SK-N-SH treated with all-trans-retinoic acid at 6 μM for 48 hours (cell line): ENCODE results near the gene ST6GALNAC2.

Experiments
- ATAC-seq: fragments of 200-7000 bp; cut with Tn5 transposase; 3 replicates; pipeline ENCODE4 v1.9.1; 2020; ENCODE audit warnings: mild to moderate bottlenecking, moderate library complexity
- ARNTL ChIP-seq: fragments of 450-650 bp; formaldehyde crosslinking; IDR thresholded peaks from 2 replicates; pipeline ENCODE4 v1.5.0; 2020; ENCODE audit warnings: low read depth, mild to moderate bottlenecking, moderate library complexity, borderline replicate concordance
- BACH2 ChIP-seq: fragments of 250-450 bp; sonication (Bioruptor Pico); IDR thresholded peaks from 2 replicates; pipeline ENCODE4 v1.9.0; 2021; ENCODE audit warnings: mild to moderate bottlenecking, borderline replicate concordance
- CREB5 ChIP-seq: fragments of 250-450 bp; sonication (Bioruptor Pico); IDR thresholded peaks from 2 replicates; pipeline ENCODE4 v1.5.1; 2020; ENCODE audit warnings: low read depth, mild to moderate bottlenecking, moderate library complexity
- CSDC2 ChIP-seq: fragments of 250-450 bp; sonication (Bioruptor Pico); IDR thresholded peaks from 2 replicates; pipeline ENCODE4 v1.5.0; 2020; ENCODE audit warnings: mild to moderate bottlenecking, moderate library complexity
- CSRNP3 ChIP-seq: fragments of 250-450 bp; sonication (Bioruptor Pico); IDR thresholded peaks from 2 replicates; pipeline ENCODE4 v1.5.1; 2021; ENCODE audit warnings: mild to moderate bottlenecking, moderate library complexity
- ESRRG ChIP-seq: fragments of 250-450 bp; sonication (Bioruptor Pico); IDR thresholded peaks from 2 replicates; pipeline ENCODE4 v1.6.1; 2021; ENCODE audit warnings: mild to moderate bottlenecking
- ISL1 ChIP-seq: fragments of 250-450 bp; sonication (Bioruptor Pico); IDR thresholded peaks from 2 replicates; pipeline ENCODE4 v2.1.2; 2022; ENCODE audit warnings: mild to moderate bottlenecking, moderate library complexity
- OSR1 ChIP-seq: fragments of 250-450 bp; sonication (Bioruptor Pico); IDR thresholded peaks from 2 replicates; pipeline ENCODE4 v1.8.0; 2022; ENCODE audit warnings: moderate library complexity, mild to moderate bottlenecking, inconsistent platforms
- PATZ1 ChIP-seq: fragments of 250-450 bp; sonication (Bioruptor Pico); IDR thresholded peaks from 2 replicates; pipeline ENCODE4 v1.8.0; 2020; ENCODE audit warnings: mild to moderate bottlenecking, moderate library complexity, borderline replicate concordance
- POU6F1 ChIP-seq: fragments of 250-450 bp; sonication (Bioruptor Pico); IDR thresholded peaks from 2 replicates; pipeline ENCODE4 v1.8.0; 2021; ENCODE audit warnings: low read depth, mild to moderate bottlenecking, moderate library complexity, borderline replicate concordance
- PPARA ChIP-seq: fragments of 250-450 bp; sonication (Bioruptor Pico); IDR thresholded peaks from 2 replicates; pipeline ENCODE4 v1.5.0; 2020; ENCODE audit warnings: mild to moderate bottlenecking, borderline replicate concordance
- SNAI2 ChIP-seq: fragments of 250-450 bp; sonication (Bioruptor Pico); IDR thresholded peaks from 2 replicates; pipeline ENCODE4 v1.5.0; 2020; ENCODE audit warnings: mild to moderate bottlenecking, moderate library complexity
- TCF4 ChIP-seq: fragments of 250-450 bp; sonication (Bioruptor Pico); IDR thresholded peaks from 2 replicates; pipeline ENCODE4 v1.8.0; 2021; ENCODE audit warnings: mild to moderate bottlenecking, moderate library complexity, borderline replicate concordance
- TSHZ2 ChIP-seq: fragments of 250-450 bp; sonication (Bioruptor Pico); IDR thresholded peaks from 2 replicates; pipeline ENCODE4 v1.5.0; 2020; ENCODE audit warnings: mild to moderate bottlenecking, moderate library complexity
- ZFP3 ChIP-seq: fragments of 250-450 bp; sonication (Bioruptor Pico); IDR thresholded peaks from 2 replicates; pipeline ENCODE4 v1.5.0; 2020; ENCODE audit warnings: mild to moderate bottlenecking, moderate library complexity
- ZFP30 ChIP-seq: fragments of 450-650 bp; formaldehyde crosslinking; IDR thresholded peaks from 2 replicates; pipeline ENCODE4 v1.5.0; 2022; ENCODE audit warnings: mild to moderate bottlenecking, moderate library complexity
- ZNF565 ChIP-seq: fragments of 450-650 bp; formaldehyde crosslinking; conservative IDR thresholded peaks from 2 replicates; pipeline ENCODE4 v1.5.0; 2020; ENCODE audit warnings: low read depth, mild to moderate bottlenecking, moderate library complexity
- ZNF70 ChIP-seq: fragments of 450-650 bp; formaldehyde crosslinking; IDR thresholded peaks from 2 replicates; pipeline ENCODE4 v1.5.0; 2020; ENCODE audit warnings: mild to moderate bottlenecking, moderate library complexity
- ZNF8 ChIP-seq: fragments of 450-650 bp; formaldehyde crosslinking; IDR thresholded peaks from 2 replicates; pipeline ENCODE4 v1.5.0; 2020; ENCODE audit warnings: mild to moderate bottlenecking, moderate library complexity

ST6GALNAC2 gene

GRCh38 chr17:76519048-76519966, 66.4 kb downstream of the ST6GALNAC2 start:
- no peak for ATAC-seq
- TF ChIP-seq OSR1 (CRISPR knock-in tag), result no peak
- no peak for TF ChIP-seq CREB5 (CRISPR knock-in tag)

- ATAC-seq, result no peak
- TF ChIP-seq ISL1 (CRISPR knock-in tag) (no peak), ESRRG (no peak), ZFP30 (CRISPR knock-in tag) (no peak), TSHZ2 (CRISPR knock-in tag) (no peak), CREB5 (CRISPR knock-in tag) (no peak), PPARA (no peak), SNAI2 (CRISPR knock-in tag) (no peak), PATZ1 (CRISPR knock-in tag) (no peak), POU6F1 (no peak), CSDC2 (no peak), BACH2 (no peak), ZNF565 (CRISPR knock-in tag) (no peak), ZNF8 (CRISPR knock-in tag) (no peak), ARNTL (CRISPR knock-in tag) (no peak), CSRNP3 (no peak), ZFP3 (no peak), TCF4 (CRISPR knock-in tag) (no peak), ZNF70 (no peak)
- TF ChIP-seq, all 23 proteins: peak for 0
Measured at GRCh38 chr17:76517638-76518038, 68.0 kb downstream of the ST6GALNAC2 start.
